MM.1S (cell line): Measurements from ENCODE around the gene IDH3G.

Source experiments
- EZH2 ChIP-seq: fragments of 300-600 bp; sonication (generic); optimal IDR thresholded peaks from 2 replicates; pipeline ENCODE3; 2017; ENCODE audit warnings: low read depth, mild to moderate bottlenecking, antibody characterized with exemption, low read length, mixed read lengths
- EZH2phosphoT487 ChIP-seq: fragments of 300-600 bp; sonication (generic); IDR thresholded peaks from 2 replicates; pipeline ENCODE4 v1.6.1; 2018; ENCODE audit warnings: antibody characterized with exemption, low read length
- TF ChIP-seq, protein P1 (sequence below): fragments of 300-600 bp; sonication (generic); IDR thresholded peaks from 2 replicates; pipeline ENCODE4 v1.5.1; 2016; ENCODE audit warnings: antibody characterized with exemption, low read length, mixed read lengths

DNA sequence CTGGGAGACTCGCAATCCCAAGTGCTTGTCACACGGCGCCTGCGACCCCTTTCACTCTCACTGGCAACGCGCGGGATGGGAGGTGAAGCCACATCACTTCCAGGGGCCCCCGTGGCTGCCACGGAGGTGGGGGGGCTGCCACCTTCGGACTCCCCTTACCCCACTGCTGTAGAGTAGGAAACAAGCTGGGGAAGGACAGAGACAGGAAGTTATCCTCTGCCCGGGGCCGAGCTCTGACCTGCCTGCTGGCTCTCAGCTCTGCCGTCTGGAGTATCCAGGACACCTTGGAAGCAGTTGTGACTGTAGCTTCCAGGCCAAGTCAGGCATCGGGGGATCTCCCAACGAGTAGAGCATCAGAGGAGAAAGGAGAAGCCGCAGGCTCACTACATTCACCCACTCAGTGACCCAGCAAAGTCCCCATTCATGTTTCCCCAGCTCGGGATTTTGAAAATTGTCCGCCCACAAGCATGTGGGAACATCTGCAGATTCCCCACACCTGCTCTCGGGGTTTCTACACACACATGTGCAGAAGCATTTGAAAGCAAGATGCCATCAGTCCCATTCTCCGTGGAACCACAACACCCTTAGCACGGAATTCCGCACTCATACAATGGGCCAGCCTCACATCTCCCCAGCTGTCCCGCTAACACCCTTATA is 25.3 kb upstream of the IDH3G start:
- TF ChIP-seq EZH2: no peak
- TF ChIP-seq, protein P1, sequence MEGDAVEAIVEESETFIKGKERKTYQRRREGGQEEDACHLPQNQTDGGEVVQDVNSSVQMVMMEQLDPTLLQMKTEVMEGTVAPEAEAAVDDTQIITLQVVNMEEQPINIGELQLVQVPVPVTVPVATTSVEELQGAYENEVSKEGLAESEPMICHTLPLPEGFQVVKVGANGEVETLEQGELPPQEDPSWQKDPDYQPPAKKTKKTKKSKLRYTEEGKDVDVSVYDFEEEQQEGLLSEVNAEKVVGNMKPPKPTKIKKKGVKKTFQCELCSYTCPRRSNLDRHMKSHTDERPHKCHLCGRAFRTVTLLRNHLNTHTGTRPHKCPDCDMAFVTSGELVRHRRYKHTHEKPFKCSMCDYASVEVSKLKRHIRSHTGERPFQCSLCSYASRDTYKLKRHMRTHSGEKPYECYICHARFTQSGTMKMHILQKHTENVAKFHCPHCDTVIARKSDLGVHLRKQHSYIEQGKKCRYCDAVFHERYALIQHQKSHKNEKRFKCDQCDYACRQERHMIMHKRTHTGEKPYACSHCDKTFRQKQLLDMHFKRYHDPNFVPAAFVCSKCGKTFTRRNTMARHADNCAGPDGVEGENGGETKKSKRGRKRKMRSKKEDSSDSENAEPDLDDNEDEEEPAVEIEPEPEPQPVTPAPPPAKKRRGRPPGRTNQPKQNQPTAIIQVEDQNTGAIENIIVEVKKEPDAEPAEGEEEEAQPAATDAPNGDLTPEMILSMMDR: no peak
- TF ChIP-seq EZH2phosphoT487: no peak
